Measurements from ENCODE around the gene SHISA3. TPM values are rescaled to one million over a fixed set of nuclear protein-coding genes. Genes with fewer than 3 reads are reported as not detected.

SHISA3 gene
- total RNA-seq, 5 donors from 2014 or later (not counting 1 experiment from before 2014, with no cell fraction given): 0.35 TPM; not detected in 4

DNA sequence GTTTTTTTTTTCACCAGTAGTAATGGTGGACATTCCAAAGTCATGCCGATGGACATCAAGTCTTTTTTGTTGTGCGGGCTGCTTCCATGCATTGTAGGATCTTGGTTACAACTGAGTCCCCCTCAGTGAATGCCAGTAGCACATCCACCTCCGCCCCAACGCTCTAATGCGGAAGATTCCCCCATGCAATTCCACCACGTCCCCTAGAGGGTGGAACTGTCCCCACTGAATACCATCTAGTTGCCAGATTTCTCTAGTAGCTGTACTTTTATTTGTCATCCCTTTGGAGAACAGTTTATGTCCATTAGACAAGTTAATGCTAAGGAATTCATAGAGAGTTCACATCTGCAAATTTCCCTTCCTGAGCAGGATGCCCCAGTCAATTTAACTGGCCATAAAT, 6.7 kb downstream of the SHISA3 start:
- Mint-ChIP-seq H3K9me3 (no peaks in the 10 kb centered on the region), H3K4me1 (peaks cover 9 to 13% (median 13%) of the 10 kb centered on the region in 3 donors), H3K27ac (no peak overlapping the region), H3K4me3 (no peak overlapping the region), H3K36me3 (peaks cover 17% of the 10 kb centered on the region), H3K27me3 (peaks cover 30% of the 10 kb centered on the region in 2 donors)
- Histone ChIP-seq H3K36me3 (ENCODE audit: control insufficient read depth in 2 of 2, extremely low read depth in 1 of 2, insufficient read depth in 1 of 2, low read length in 1 of 2) (no peaks in the 10 kb centered on the region), H3K9me3 (no peaks in the 10 kb centered on the region), H3K4me1 (ENCODE audit: control insufficient read depth in 1 of 2, extremely low read depth in 1 of 2, insufficient read depth in 2 of 2, low read length in 2 of 2) (peaks cover 0 to 4% of the 10 kb centered on the region in 2 experiments), H3K27ac (ENCODE audit: low read length) (no peak overlapping the region), H3K27me3 (replicated peaks in 1 of 2; ENCODE audit: control insufficient read depth in 2 of 2, extremely low read depth in 1 of 2, insufficient read depth in 2 of 2, low read length in 1 of 2) (peaks cover 13 to 20% of the 10 kb centered on the region in 2 experiments), H3K4me3 (ENCODE audit: control insufficient read depth in 1 of 2, extremely low read depth in 1 of 2, low read length in 1 of 2) (no peak overlapping the region)
- no peak for ATAC-seq (replicated peaks in 1 of 4)
- WGBS (ENCODE audit: insufficient coverage): 91% methylated on average over 4 of the region's 6 CpGs
- ChIA-PET CTCF (no interaction called here), POLR2A (no interaction called here)
- no peak for DNase-seq

DNA sequence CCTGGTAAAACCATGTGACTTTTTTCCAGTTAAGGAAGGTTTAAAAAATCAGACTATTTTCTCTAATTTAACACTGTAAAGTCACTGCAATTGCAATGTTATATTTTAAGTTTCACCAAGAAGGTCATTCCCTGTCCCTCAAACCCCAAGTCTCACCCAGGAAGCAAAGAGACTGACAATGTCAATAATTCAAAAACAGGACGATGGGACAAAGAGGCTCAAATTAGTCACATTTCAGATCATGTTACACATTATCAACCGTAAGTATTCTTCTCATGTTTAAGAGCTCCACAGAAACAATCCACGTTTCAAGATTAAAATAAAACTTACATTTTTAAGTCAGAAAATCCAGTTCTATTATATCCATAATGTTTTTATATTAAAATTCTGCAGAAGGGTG, 13.2 kb downstream of the SHISA3 start:
- no peaks in the 10 kb centered on the region for H3K9me3 Mint-ChIP-seq
- no peak overlapping the region for H3K27ac ChIP-seq (ENCODE audit: low read length)
- H3K36me3 Mint-ChIP-seq: peaks cover 61% of the 10 kb centered on the region
- 100% methylated on average over 1 of the region's 3 CpGs for WGBS (ENCODE audit: insufficient coverage)
- ChIA-PET CTCF (no interaction called here), POLR2A (no interaction called here)
- H3K27me3 ChIP-seq (replicated peaks in 1 of 2; ENCODE audit: control insufficient read depth in 2 of 2, extremely low read depth in 1 of 2, insufficient read depth in 2 of 2, low read length in 1 of 2): no peaks in the 10 kb centered on the region
- H3K27ac Mint-ChIP-seq: no peak overlapping the region
- ATAC-seq (replicated peaks in 1 of 4) (no peak), DNase-seq (no peak)
- H3K4me3 ChIP-seq (ENCODE audit: control insufficient read depth in 1 of 2, extremely low read depth in 1 of 2, low read length in 1 of 2): no peak overlapping the region
- no peaks in the 10 kb centered on the region for H3K4me1 Mint-ChIP-seq
- H3K36me3 ChIP-seq (ENCODE audit: control insufficient read depth in 2 of 2, extremely low read depth in 1 of 2, insufficient read depth in 1 of 2, low read length in 1 of 2): peaks cover 0 to 27% of the 10 kb centered on the region in 2 donors
- no peaks in the 10 kb centered on the region for H3K9me3 ChIP-seq
- no peaks in the 10 kb centered on the region for H3K27me3 Mint-ChIP-seq
- H3K4me3 Mint-ChIP-seq: no peak overlapping the region
- no peaks in the 10 kb centered on the region for H3K4me1 ChIP-seq (ENCODE audit: control insufficient read depth in 1 of 2, extremely low read depth in 1 of 2, insufficient read depth in 2 of 2, low read length in 2 of 2)

DNA sequence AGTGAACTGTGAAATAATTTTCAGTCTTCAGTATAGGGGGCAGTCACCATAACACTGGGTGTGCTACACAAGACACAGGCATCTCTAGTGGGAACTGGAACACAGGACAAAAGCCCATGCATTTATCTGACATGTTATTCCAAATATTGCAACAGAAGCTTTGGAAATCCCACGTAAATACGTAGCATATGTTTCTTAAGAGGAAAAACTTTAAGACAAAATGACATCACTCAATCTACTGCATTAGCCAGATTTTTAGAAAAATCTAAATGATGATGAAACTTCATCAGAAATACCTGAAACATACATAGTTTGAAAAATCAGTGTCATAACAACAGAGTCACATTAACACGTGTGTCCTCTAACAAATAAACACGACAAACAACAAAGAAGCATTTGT, 14.5 kb downstream of the SHISA3 start:
- ChIA-PET POLR2A (no interaction called here), CTCF (no interaction called here)
- no peak for DNase-seq
- ATAC-seq (replicated peaks in 1 of 4): no peak
- Mint-ChIP-seq H3K36me3 (peaks cover 63% of the 10 kb centered on the region), H3K27ac (no peak overlapping the region), H3K27me3 (no peaks in the 10 kb centered on the region), H3K4me1 (no peaks in the 10 kb centered on the region), H3K4me3 (no peak overlapping the region), H3K9me3 (no peaks in the 10 kb centered on the region)
- Histone ChIP-seq H3K27ac (ENCODE audit: low read length) (no peak overlapping the region), H3K4me1 (ENCODE audit: control insufficient read depth in 1 of 2, extremely low read depth in 1 of 2, insufficient read depth in 2 of 2, low read length in 2 of 2) (no peaks in the 10 kb centered on the region), H3K9me3 (no peaks in the 10 kb centered on the region), H3K36me3 (ENCODE audit: control insufficient read depth in 2 of 2, extremely low read depth in 1 of 2, insufficient read depth in 1 of 2, low read length in 1 of 2) (peaks cover 0 to 36% of the 10 kb centered on the region in 2 donors), H3K27me3 (replicated peaks in 1 of 2; ENCODE audit: control insufficient read depth in 2 of 2, extremely low read depth in 1 of 2, insufficient read depth in 2 of 2, low read length in 1 of 2) (no peaks in the 10 kb centered on the region), H3K4me3 (ENCODE audit: control insufficient read depth in 1 of 2, extremely low read depth in 1 of 2, low read length in 1 of 2) (no peak overlapping the region)
- 100% methylated on average over 2 of the region's 4 CpGs for WGBS (ENCODE audit: insufficient coverage)

DNA sequence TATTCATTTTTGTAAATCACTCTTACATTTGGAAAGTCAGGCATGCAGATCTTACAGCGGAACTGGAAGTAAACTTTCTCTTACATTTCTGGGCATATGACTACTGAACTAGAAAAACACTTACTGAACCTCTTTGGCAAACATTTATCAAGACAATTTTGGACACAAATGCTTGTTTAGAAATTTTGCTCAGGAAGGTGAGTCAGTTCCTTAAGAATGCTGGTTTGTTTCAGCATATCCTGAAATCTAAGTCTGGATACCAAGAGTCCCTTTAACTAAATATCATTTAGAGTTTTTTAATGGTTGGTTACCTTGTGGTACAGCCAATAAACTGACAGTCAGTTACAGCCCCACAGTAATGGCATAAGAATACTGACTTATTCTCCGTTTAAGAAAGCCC, 15.0 kb downstream of the SHISA3 start:
- peaks cover 0 to 39% of the 10 kb centered on the region in 2 donors for H3K36me3 ChIP-seq (ENCODE audit: control insufficient read depth in 2 of 2, extremely low read depth in 1 of 2, insufficient read depth in 1 of 2, low read length in 1 of 2)
- Mint-ChIP-seq H3K27me3 (no peaks in the 10 kb centered on the region), H3K9me3 (no peaks in the 10 kb centered on the region), H3K4me3 (no peak overlapping the region), H3K36me3 (peaks cover 64% of the 10 kb centered on the region), H3K27ac (no peak overlapping the region), H3K4me1 (no peaks in the 10 kb centered on the region)
- ChIA-PET CTCF (no interaction called here), POLR2A (no interaction called here)
- no peaks in the 10 kb centered on the region for H3K9me3 ChIP-seq
- H3K27me3 ChIP-seq (replicated peaks in 1 of 2; ENCODE audit: control insufficient read depth in 2 of 2, extremely low read depth in 1 of 2, insufficient read depth in 2 of 2, low read length in 1 of 2): no peaks in the 10 kb centered on the region
- no peak overlapping the region for H3K27ac ChIP-seq (ENCODE audit: low read length)
- H3K4me1 ChIP-seq (ENCODE audit: control insufficient read depth in 1 of 2, extremely low read depth in 1 of 2, insufficient read depth in 2 of 2, low read length in 2 of 2): no peaks in the 10 kb centered on the region
- H3K4me3 ChIP-seq (ENCODE audit: control insufficient read depth in 1 of 2, extremely low read depth in 1 of 2, low read length in 1 of 2): no peak overlapping the region
- no peak for ATAC-seq (replicated peaks in 1 of 4)
- WGBS (ENCODE audit: insufficient coverage): no CpG with 5 or more reads among the region's 2 CpGs
- DNase-seq: no peak

DNA sequence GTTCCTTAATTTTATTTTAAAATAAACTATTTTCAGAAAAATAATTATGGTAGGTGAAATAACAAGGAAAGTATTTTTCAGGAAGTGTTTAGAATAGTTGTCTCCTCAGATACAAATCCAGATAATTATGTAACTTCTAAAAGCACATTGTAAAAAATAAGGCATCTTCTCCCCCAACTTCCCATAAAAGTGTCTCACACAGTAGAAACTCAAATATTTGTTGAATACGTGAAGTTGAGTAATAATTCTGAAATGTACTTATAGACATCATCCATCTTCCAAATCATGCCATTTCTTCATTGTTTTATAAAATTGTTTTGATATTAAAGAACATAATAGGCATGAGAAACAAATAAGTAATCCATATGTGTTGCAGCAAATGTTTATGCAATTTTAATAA, 18.0 kb downstream of the SHISA3 start:
- H3K4me1 Mint-ChIP-seq: no peaks in the 10 kb centered on the region
- no peaks in the 10 kb centered on the region for H3K27me3 ChIP-seq (replicated peaks in 1 of 2; ENCODE audit: control insufficient read depth in 2 of 2, extremely low read depth in 1 of 2, insufficient read depth in 2 of 2, low read length in 1 of 2)
- peaks cover 4 to 60% of the 10 kb centered on the region in 2 donors for H3K36me3 ChIP-seq (ENCODE audit: control insufficient read depth in 2 of 2, extremely low read depth in 1 of 2, insufficient read depth in 1 of 2, low read length in 1 of 2)
- H3K4me3 ChIP-seq (ENCODE audit: control insufficient read depth in 1 of 2, extremely low read depth in 1 of 2, low read length in 1 of 2): no peak overlapping the region
- no peak overlapping the region for H3K27ac ChIP-seq (ENCODE audit: low read length)
- H3K4me1 ChIP-seq (ENCODE audit: control insufficient read depth in 1 of 2, extremely low read depth in 1 of 2, insufficient read depth in 2 of 2, low read length in 2 of 2): no peaks in the 10 kb centered on the region
- no peaks in the 10 kb centered on the region for H3K27me3 Mint-ChIP-seq
- CTCF ChIA-PET: no interaction called here
- H3K9me3 ChIP-seq: no peaks in the 10 kb centered on the region
- H3K4me3 Mint-ChIP-seq: no peak overlapping the region
- DNase-seq (no peak), ATAC-seq (replicated peaks in 1 of 4) (no peak)
- H3K27ac Mint-ChIP-seq: no peak overlapping the region
- WGBS (ENCODE audit: insufficient coverage): no CpG with 5 or more reads among the region's 1 CpG
- H3K36me3 Mint-ChIP-seq: peaks cover 80% of the 10 kb centered on the region
- no peaks in the 10 kb centered on the region for H3K9me3 Mint-ChIP-seq
- POLR2A ChIA-PET: no interaction called here

DNA sequence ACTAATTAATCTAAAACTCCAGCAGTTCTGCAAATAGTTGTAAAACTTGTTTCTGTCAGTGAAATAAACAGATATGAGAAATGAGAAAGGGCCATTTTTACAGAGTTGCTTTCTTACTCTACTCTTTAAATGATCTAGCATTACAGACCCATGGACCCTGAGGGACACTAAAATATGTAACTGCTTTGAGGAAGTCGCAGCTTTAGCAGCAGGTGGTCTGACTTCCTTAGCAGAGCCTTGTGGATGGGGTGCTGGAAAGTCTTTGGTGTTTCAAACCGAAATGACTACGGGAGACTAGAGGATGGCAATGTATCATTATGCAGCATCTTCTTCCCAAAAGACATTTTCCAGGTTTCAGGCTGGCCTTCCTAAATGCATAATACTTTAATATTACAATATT, 18.7 kb downstream of the SHISA3 start:
- Mint-ChIP-seq H3K9me3 (no peaks in the 10 kb centered on the region), H3K4me1 (no peaks in the 10 kb centered on the region), H3K36me3 (peaks cover 80% of the 10 kb centered on the region), H3K4me3 (no peak overlapping the region), H3K27ac (no peak overlapping the region), H3K27me3 (no peaks in the 10 kb centered on the region)
- Histone ChIP-seq H3K36me3 (ENCODE audit: control insufficient read depth in 2 of 2, extremely low read depth in 1 of 2, insufficient read depth in 1 of 2, low read length in 1 of 2) (peaks cover 4 to 66% of the 10 kb centered on the region in 2 donors), H3K27ac (ENCODE audit: low read length) (no peak overlapping the region), H3K4me3 (ENCODE audit: control insufficient read depth in 1 of 2, extremely low read depth in 1 of 2, low read length in 1 of 2) (no peak overlapping the region), H3K27me3 (replicated peaks in 1 of 2; ENCODE audit: control insufficient read depth in 2 of 2, extremely low read depth in 1 of 2, insufficient read depth in 2 of 2, low read length in 1 of 2) (no peaks in the 10 kb centered on the region), H3K4me1 (ENCODE audit: control insufficient read depth in 1 of 2, extremely low read depth in 1 of 2, insufficient read depth in 2 of 2, low read length in 2 of 2) (no peaks in the 10 kb centered on the region), H3K9me3 (no peaks in the 10 kb centered on the region)
- ChIA-PET POLR2A (no interaction called here), CTCF (no interaction called here)
- WGBS (ENCODE audit: insufficient coverage): no CpG with 5 or more reads among the region's 3 CpGs
- ATAC-seq (replicated peaks in 1 of 4): no peak
- no peak for DNase-seq

DNA sequence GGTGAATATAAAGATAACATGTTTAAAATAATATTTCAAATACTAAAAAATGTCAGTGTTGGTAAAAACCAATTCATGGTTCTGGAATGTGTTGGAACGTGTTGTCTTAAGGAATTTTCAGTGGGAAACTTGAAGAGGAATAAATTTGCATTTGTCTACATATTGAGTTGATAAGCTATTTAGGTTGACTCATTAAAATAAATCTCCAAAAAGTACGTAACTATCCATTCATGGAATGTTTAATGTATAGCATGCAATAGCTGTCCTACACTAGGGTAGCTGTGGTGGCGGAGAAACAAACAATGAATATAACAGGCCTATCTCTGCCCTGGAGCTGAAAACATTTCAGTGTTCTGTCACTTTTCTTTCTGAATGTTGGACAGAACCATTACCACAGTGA, 20.3 kb downstream of the SHISA3 start:
- H3K4me3 ChIP-seq (ENCODE audit: control insufficient read depth in 1 of 2, extremely low read depth in 1 of 2, low read length in 1 of 2): no peak overlapping the region
- Mint-ChIP-seq H3K27ac (no peak overlapping the region), H3K27me3 (no peaks in the 10 kb centered on the region), H3K4me1 (no peaks in the 10 kb centered on the region), H3K9me3 (no peaks in the 10 kb centered on the region), H3K36me3 (peaks cover 79% of the 10 kb centered on the region), H3K4me3 (no peak overlapping the region)
- H3K9me3 ChIP-seq: no peaks in the 10 kb centered on the region
- no peak overlapping the region for H3K27ac ChIP-seq (ENCODE audit: low read length)
- ATAC-seq (replicated peaks in 1 of 4): no peak
- DNase-seq: no peak
- H3K27me3 ChIP-seq (replicated peaks in 1 of 2; ENCODE audit: control insufficient read depth in 2 of 2, extremely low read depth in 1 of 2, insufficient read depth in 2 of 2, low read length in 1 of 2): no peaks in the 10 kb centered on the region
- no peaks in the 10 kb centered on the region for H3K4me1 ChIP-seq (ENCODE audit: control insufficient read depth in 1 of 2, extremely low read depth in 1 of 2, insufficient read depth in 2 of 2, low read length in 2 of 2)
- no CpG with 5 or more reads among the region's 3 CpGs for WGBS (ENCODE audit: insufficient coverage)
- POLR2A ChIA-PET: no interaction called here
- CTCF ChIA-PET: interaction anchor here in 1 of 2 donors (0.8 kb wide), 1 partner anchor 91 kb away, joined by 4 read pairs; no protein-coding TSS in a partner anchor
- peaks cover 13 to 67% of the 10 kb centered on the region in 2 donors for H3K36me3 ChIP-seq (ENCODE audit: control insufficient read depth in 2 of 2, extremely low read depth in 1 of 2, insufficient read depth in 1 of 2, low read length in 1 of 2)

Measured in T-cell (primary cell).